GM12892 (cell line): ENCODE data around the gene TNS4. TPM values are rescaled to one million over a fixed set of nuclear protein-coding genes. Genes with fewer than 3 reads are reported as not detected.
"Not testable (repeated sequence)": the region's sequence is repeated elsewhere in the genome, so short reads cannot be mapped to it uniquely, and the experiment has no call there.

ENCODE experiments used
- DNase-seq: peaks from one replicate; pipeline ENCODE4 v3.0.0; 2011; ENCODE audit not compliant: insufficient read length
- FAIRE-seq: peaks from 2 replicates; lab custom pipeline; 2011; peaks lifted over from hg19 to GRCh38; lab: Jason Lieb, UNC
- POLR2A ChIP-seq: IDR thresholded peaks from 2 replicates; pipeline ENCODE4 v1.6.1; 2011; ENCODE audit warnings: low read depth, low read length, control low read depth
- POLR2AphosphoS5 ChIP-seq: IDR thresholded peaks from 2 replicates; pipeline ENCODE4 v1.6.1; 2011; ENCODE audit warnings: low read depth, low read length, control low read depth
- TAF1 ChIP-seq: IDR thresholded peaks from 2 replicates; pipeline ENCODE4 v1.6.1; 2011; ENCODE audit warnings: low read depth, mild to moderate bottlenecking, control low read depth, low read length, borderline replicate concordance
- polyA plus RNA-seq: library from polyadenylated mRNA; unstranded; fragments of >200 nt; gene quantifications from one replicate; pipeline ENCODE4 v1.2.1, GENCODE V29; 2012; ENCODE audit warnings: missing spikeins, inconsistent platforms; ENCODE audit not compliant: missing spikeins

TNS4 gene, protein sequence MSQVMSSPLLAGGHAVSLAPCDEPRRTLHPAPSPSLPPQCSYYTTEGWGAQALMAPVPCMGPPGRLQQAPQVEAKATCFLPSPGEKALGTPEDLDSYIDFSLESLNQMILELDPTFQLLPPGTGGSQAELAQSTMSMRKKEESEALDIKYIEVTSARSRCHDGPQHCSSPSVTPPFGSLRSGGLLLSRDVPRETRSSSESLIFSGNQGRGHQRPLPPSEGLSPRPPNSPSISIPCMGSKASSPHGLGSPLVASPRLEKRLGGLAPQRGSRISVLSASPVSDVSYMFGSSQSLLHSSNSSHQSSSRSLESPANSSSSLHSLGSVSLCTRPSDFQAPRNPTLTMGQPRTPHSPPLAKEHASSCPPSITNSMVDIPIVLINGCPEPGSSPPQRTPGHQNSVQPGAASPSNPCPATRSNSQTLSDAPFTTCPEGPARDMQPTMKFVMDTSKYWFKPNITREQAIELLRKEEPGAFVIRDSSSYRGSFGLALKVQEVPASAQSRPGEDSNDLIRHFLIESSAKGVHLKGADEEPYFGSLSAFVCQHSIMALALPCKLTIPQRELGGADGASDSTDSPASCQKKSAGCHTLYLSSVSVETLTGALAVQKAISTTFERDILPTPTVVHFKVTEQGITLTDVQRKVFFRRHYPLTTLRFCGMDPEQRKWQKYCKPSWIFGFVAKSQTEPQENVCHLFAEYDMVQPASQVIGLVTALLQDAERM
- polyA plus RNA-seq = not detected

DNA sequence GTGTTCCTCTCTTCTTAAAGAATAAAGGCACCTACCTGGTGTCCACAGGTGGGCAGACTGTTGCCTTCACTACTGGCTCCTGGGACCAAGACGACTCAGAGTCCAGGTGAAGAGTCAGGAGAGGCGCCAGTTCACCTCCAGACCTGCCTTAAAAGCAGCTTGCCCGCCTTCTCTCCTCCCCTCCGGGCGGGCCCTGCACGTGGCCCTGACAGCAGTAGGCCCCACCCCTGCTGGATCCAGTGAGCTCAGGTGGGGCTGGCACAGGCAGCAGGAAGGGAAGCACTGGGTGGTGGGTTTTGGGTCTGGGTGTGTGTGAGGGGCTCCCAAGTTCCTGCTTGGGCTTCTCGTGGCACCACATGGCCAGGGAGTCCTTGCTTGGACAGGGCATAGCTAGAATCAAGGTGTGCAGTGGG lies at the start of gene TNS4:
Gene TNS4, minus strand, starts transcription at position 125 of the 413 bp plus-strand sequence. CDS start 5,198 bp downstream, outside the sequence.
- TF ChIP-seq POLR2AphosphoS5 = no peak
- TF ChIP-seq POLR2A = no peak
- no peak for TF ChIP-seq TAF1
- DNase-seq = no peak
- FAIRE-seq = no peak

DNA sequence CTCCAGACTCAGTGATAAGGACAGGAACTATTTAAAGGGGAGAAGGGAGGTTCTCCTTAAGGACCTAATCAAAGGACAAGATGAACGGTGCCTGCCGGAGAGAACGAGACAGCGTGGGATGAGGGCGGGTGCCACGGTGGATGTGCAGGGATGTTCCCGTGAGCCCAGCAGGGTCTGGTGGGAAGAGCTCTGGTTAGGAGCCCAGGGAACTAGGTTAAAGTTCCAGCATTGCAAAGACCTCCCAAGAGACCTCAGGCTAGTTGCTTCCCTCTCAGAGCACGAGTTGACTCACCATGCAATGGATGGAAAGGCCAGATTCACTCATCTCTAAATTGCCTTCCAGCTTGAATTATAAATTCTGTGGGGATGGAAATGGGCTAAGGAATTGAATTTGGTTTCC lies 49.2 kb upstream of the TNS4 start:
- DNase-seq = no peak
- TF ChIP-seq POLR2AphosphoS5 (no peak), POLR2A (no peak), TAF1 (no peak)
- FAIRE-seq = no peak

DNA sequence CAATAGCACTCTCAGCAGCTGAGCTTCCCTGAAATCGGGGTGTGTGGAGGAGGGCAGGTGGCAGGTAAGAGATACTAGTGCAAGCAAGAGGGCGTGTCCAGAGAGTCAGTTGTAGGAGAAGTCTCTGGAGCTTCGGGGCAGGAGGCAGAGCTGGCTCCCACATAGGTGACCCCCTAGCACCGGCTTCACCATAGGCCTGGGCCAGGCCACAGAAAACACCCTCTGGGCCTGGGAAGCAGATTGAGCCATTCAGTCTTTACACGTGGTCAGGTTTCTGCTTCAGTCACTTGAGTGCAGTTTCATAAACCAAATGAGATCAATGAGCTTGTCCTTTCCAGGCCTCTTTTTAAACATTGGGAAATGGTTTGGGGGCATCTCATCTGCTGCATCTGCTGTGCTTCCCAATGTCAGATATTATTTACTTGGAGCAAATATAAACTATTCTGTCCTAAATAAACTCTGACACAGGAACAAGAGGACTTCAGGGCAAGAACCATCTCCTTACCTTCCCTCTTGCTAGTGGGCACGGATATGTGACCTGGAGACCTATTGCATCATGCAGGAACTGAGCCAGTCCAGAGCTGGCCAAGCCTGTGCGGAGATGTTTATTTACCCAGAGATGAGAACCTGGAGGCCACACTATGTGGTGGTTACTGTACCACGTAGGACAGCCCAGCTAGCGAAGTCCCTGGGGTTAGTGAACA lies 47.7 kb upstream of the TNS4 start:
- TF ChIP-seq POLR2AphosphoS5 (no peak), POLR2A (no peak; the same call in 1 of the 2 replicates), TAF1 (no peak)
- no peak for DNase-seq
- FAIRE-seq = no peak

DNA sequence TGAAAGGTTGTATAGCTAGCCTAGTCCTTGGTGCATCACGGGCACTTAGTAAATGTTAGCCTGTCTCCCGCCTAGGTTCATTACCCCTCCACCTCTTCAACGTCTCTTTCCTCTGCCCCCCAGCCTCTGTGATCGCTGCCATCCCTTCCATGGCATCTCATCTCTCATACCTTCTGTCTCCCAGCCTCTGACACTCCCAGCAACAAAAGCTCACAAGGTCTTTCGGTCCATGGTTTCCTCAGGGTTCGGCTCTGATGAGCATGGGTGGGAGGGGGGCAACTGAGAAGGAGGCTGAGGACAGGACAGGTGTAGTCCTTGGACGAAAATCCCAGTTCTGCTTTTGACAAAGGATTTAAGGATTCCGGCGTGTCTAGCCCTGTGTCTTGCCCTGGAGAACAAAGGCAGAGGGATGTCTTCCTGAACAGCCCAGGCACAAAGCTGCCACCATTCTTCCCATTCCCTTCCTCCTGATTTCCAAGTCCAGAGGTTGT lies 47.1 kb upstream of the TNS4 start:
- TF ChIP-seq TAF1 (no peak), POLR2A (no peak), POLR2AphosphoS5 (no peak)
- DNase-seq (no peak), FAIRE-seq (no peak)

DNA sequence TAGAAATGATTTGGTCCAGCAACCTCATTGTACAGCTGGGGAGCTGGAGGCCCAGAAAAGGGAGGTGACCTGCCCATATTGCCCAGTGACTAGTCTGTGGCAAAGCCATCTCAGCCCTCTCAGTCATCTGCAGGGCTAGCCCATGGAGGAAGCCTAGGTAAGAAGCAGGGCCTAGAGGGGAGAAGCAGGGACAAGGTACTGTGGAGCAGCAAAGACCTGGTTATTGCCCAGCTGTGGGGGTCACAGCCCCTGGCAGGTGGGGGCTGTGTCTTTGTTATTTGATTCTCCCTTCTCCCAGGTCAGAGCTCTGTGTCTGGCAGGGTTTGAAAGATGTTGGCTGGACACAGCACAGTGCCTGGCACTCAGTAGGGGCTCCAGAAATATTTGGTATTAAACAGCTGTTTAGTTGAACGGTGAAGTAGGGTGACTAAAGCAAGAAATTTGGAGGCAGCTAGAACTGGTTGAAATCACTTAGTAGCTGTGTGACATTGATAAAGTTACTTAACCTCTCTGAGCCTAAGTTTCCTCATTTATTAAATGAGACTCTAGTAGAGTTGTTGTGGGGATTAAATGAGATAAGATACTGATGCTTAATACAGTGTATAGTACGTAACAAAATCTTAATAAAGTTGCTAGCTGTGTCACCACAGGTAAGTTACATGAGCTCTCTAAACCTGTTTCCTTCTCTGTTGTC lies 46.5 kb upstream of the TNS4 start:
- FAIRE-seq (peak; percentile 9), DNase-seq (no peak)
- TF ChIP-seq POLR2A (no peak), POLR2AphosphoS5 (no peak), TAF1 (no peak)

DNA sequence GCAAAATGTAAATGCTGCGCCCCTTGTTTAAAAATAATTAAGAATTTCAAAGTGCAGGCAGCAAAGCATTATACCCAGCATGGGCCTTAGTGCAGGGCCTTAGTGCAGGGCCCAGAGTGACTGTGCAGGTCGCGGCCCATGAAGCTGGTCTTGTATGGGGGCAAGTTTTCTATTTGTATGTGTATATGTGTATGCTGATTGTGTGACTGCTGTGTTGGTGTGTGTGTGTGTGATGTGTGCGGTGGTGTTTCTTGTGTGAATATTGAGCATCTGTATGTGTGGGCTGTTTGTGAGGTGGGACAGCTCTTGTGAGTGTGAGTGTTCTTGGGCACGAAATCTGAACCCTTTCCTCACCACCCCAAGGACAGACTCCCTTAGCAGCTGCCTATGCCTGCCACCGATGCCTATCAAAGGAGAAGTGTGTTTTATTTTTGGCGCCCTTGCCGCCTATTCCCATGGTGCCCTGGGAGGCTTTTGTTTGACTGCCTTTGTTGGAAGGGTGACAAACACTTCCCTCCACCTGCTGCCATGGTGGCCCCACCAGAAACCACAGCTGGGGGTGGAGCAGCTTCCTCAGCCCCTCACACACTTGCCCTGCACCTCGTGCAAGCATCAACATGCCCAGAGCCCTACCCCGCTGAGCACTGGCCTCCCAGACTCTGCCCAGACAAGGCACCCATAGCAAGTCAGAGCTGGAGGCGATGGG lies 45.8 kb upstream of the TNS4 start:
- DNase-seq (no peak), FAIRE-seq (no peak)
- peak; percentile 27; the same call in 1 of the 2 replicates for TF ChIP-seq POLR2A
- TF ChIP-seq POLR2AphosphoS5 = no peak

GRCh38 chr17:40546497-40546896 lies 45.1 kb upstream of the TNS4 start:
- not testable (repeated sequence) for FAIRE-seq, DNase-seq

DNA sequence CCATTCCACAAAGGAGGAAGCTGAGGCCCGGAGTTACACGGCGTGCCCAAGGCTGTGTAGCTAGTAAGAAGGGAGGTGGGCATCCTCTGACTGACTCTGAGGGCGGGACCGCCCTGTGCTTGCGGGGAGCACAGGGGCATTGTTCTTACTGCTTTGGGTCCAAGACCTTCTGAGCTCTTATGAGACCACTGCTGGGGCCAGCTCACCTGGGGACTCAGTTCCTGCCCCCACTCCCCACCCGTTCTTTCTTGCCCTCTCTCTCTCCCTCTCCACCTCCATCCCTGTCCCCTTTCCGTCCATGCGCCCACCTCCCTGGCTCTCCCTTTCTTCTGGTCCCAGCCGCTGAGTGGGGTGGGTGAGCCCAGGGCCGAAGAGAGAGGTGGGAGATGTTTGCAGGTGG lies 44.2 kb upstream of the TNS4 start:
- DNase-seq = no peak
- FAIRE-seq = no peak
- TF ChIP-seq POLR2A (no peak), TAF1 (no peak), POLR2AphosphoS5 (no peak)

- no peak for TF ChIP-seq POLR2AphosphoS5
- peak; percentile 51; the same call in 1 of the 2 replicates for TF ChIP-seq TAF1
- DNase-seq (no peak), FAIRE-seq (peak; percentile 85)
Measured at GRCh38 chr17:40542558-40543411, 41.4 kb upstream of the TNS4 start.

GRCh38 chr17:40541873-40542557 lies 40.6 kb upstream of the TNS4 start:
- TF ChIP-seq POLR2A = no peak
- TF ChIP-seq TAF1 = no peak
- TF ChIP-seq POLR2AphosphoS5 = no peak
- DNase-seq (no peak), FAIRE-seq (no peak)
